Germinal center (tissue), 1 donor: ENCODE measurements around the gene PDCD11.
"Not testable (repeated sequence)": the region's sequence is repeated elsewhere in the genome, so short reads cannot be mapped to it uniquely, and the experiment has no call there.

Source experiments
- DNase-seq: peaks from one replicate; pipeline ENCODE4 v3.0.0; 2012; ENCODE audit warnings: mixed read lengths, low spot score

PDCD11 gene

DNA sequence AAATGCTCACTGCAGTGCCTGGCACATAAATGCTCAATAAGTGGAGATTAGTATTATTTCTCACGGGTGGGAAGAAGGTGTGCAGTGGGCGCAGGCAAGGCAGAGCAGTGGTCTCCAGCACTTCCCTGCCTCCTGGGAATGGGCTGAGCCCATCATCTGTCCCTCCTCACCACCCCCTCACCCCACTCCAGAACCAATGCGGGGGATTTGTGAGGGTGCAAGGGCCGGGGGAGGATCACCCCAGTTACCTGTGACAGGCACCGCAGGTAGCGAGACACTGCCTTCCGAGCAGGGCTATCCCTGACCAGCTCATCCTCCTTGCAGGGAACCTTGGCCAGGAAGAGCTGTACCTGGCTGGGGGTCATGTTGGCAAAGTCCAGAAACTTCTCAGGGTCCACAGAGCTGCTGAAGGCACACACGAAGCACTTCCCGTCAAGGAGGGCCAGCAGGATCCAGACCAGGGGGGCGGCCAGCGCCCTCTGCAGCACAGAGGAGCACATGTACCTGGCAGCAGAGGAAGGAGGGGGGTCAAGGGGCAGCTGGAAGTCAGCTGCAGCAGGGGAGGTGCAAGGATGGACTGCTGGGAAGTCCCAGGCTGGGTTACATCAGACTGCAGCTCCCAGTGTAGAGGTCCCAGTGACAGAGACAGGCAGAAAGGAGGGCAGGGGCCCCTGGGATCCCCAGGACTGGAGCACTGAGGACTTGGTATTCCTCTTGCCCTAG, 79.8 kb downstream of the PDCD11 start:
- DNase-seq, result no peak

DNA sequence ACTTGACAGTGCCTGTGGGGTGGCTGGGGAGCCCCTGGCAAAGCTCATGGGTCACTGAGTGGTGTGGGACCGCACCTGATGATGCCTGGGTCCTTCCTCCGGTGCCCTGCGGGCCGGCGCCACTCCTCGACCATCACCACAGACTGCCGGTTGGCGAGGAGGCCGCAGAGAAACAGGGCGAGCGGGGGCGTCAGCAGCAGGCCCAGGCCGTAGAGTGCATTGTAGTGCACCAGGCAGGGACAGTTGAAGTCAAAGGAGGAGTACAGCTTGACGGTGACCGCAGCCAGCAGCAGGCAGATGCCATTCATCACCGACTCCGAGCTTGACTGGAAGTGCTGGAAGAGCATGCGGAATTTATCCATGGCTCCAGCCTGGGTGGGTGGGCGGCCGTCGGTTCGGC, 82.2 kb downstream of the PDCD11 start:
- no peak for DNase-seq

DNA sequence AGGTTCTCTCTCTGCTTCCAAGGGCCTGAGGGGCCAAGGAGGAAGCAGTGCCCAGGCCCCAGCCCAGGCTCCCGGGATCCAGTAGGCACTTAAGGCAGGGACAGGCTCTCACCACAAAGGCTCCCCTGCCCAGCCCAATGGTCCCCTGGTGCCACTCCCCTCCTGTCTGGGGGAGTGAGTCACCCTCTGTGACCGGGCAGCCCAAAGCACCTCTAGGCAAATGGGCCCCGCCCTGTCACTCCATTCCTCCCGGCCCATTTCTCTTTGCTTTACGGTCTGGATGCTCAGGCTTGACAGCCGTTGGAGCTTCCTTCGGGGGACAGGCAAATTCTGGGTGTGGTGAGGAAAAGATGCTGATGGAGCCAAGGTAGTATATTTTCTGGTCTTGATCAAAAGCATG, 82.7 kb downstream of the PDCD11 start, which contains the start of gene CALHM3:
Gene CALHM3 (minus strand): TSS at position 106 of the 400 bp plus-strand sequence. CDS start 208 bp downstream, outside the sequence.
- no peak for DNase-seq

DNA sequence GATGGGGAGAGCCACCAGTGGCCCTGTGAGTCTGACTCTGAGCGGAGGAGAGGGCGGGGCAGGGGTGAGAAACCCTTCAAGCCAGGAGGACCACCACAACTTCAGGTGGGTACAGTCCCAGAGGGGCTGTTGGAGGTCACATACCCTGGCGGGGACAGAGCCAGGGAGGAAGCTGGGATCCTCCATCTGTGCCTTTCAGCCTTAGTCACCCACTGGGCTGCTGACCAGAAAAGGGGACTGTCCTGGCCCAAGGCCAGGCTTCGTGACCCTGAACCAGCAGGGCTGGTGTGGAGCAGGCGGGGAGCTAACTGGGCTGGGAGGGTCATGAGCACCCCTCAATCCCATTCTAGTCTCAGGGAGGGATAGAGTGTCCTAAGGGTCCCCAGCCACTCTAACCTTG, 84.1 kb downstream of the PDCD11 start:
- no peak for DNase-seq

DNA sequence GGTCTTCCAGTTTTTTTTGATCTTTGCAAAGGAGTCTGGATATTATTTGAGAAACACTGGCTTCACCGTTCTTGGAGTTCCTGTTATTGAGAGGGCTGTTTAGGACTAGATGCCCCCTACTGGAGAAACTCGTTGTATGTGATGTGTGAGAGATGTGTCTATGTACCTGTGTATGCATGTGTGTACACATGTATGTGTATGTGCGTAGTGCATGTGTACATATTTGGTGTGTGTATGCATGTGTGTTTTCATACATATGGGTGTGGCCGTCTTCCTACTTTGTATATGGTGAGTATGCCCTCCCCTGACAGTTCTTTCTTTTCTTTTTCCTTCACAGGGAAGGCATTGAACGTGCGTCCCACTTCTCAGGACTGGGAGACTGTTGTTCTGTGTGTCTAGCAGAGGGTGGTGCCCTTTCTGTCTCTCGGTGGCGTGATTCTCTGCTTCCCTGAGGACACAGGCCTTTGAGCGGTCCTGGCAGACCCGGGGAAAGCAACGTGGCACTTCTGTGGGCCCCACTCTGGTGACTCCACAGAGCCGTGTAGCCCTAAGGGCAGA, 85.6 kb downstream of the PDCD11 start:
- DNase-seq, result peak; percentile 69

DNA sequence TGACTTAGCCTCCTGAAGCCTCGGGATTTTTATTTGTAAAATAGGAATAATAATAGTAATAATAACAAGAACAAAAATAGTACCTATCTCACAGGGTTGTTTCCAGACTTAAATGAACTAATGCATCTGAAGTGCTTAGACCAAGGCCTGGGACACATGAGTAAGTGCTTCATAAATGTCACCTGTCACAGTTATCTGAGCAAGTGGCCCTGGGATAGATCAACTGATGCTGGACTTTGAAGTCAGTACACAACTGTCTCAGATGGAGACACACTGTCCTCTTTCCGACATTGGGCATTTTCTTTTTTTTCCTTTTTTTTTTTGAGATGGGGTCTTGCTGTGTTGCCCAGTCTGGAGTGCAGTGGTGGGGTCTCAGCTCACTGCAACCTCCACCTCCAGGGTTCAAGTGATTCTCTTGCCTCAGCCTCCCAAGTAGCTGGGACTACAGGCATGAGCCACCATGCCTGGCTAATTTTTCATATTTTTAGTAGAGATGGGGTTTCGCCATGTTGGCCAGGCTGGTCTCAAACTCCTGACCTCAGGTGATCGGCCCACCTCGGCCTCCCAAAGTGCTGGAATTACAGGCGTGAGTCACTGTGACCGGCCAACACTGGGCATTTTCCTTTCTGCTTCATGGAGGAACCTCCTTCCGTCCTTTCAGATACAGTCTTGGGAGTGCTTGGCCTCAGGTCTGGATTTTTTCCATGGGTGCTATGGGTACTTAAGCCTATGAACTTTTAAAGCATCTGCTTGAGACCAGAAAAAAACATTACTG, 90.4 kb downstream of the PDCD11 start:
- DNase-seq, result not testable (repeated sequence)

DNA sequence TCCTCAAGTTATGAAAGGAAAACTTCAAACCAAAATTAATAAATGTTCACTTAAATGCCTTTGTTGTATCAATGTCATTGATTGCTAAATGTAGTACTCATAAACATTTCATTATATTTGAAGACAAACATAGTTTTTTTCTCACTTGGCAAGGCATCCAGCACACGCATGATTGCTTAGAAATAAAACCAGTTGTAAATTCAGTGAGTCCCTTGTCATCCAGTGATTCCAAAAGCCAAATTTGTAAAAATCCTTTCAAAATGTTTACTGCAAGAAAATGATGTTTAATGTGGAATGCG, 90.9 kb downstream of the PDCD11 start:
- no peak for DNase-seq

DNA sequence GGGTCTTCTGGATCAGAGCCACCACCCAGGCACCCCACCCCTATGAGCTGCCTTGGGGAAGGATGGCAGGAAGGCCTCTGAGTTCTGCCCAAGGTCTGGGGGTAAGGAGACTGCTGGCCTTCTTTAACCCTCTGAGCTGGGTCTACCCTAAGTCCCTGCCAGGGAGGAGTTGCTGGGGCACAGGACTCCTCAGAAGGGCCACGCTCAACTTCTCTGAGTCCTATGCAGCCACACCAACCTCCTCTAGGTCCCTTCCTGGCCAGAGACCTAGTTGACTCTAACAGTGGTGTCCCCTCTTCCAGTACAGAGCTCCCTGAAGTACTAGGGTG, 94.5 kb downstream of the PDCD11 start:
- DNase-seq, result no peak

DNA sequence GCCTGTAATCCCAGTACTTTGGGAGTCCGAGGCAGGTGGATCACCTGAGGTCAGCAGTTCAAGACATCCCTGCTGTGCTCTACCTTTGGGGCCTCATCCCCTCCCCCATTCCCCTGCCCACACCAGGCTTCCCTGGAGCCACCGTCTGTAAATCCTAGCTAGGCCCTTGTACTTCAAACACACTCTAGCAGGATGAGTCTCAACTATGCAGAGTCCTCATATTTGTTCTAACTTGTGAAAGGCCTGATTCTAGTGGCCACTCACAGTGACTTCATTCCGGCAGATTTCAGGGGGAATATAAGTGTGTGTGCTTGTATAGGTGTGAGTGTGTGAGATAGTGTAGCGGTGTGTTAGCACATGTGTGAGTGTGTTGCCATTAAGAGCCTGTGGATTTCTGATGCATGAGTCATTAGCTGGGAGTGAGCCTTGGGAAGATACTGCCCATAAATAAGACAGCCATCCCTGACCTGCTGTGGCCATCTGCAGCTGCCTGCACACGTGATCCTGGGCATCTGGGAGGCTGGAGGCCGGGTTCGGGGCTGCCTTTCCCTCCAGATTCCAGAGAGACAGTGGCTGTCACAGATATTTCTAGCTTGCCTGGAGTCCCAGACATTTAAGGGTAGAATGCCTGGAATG, 95.4 kb downstream of the PDCD11 start:
- DNase-seq, result no peak

DNA sequence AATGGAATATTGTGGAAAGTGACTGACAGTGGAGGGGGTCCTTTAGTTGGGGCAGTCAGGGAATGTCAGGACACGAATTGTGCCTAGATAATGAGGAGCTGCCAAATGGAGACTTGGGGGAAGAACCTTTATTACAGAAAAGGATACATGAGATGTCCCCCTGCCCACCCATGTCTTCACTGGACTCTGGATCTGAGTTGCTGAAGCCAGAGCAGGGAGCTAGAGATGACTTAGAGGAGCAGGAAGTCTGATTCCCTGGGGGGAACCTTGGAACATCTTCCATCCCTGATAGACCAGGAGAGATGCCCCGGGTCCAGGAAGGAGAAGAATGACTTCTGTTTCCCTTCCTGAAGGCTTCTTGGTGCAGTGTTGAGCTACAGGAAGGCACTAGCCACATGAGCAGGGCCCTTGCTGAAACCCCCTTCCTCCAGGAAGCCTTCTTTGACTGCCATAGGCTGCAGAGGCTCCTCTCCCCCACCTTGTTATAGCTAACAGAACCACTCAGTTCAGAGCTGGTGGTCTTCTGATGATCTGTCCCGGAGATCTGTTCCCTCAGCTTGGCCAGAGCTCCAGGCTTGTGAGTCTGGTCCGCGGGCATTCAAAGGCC, 96.3 kb downstream of the PDCD11 start:
- no peak for DNase-seq

DNA sequence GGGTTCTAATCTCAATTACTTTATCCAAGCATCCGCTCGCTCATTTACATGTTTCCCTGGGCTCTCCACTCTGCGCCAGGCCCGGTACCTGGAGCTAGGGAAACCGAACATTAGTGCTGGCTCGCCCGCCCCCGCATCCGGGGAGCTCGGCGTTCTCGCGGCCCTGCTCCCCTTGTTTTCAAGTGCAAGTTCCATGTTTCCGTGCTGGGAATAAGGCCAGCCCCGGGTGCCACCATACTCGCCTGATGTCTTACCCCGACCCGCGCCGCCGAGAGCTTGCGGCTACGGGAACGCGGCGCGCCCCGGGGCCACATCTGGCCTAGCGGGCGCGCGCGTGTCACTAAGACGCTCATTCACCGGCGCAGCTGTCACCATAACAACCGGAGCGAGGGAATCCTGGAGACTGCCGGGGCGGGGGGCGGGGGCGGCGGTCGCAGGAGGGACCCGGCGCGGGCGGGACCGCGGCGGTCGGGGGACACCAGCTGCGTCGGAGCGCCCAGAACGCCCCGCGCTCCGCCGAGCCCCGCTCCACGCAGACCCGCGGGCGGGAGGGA, 97.0 kb downstream of the PDCD11 start, which contains the start of gene NEURL1:
Gene NEURL1 (plus strand): TSS at position 344 of the 554 bp plus-strand sequence. CDS start 683 bp downstream, outside the sequence.
- peak; percentile 45 for DNase-seq

DNA sequence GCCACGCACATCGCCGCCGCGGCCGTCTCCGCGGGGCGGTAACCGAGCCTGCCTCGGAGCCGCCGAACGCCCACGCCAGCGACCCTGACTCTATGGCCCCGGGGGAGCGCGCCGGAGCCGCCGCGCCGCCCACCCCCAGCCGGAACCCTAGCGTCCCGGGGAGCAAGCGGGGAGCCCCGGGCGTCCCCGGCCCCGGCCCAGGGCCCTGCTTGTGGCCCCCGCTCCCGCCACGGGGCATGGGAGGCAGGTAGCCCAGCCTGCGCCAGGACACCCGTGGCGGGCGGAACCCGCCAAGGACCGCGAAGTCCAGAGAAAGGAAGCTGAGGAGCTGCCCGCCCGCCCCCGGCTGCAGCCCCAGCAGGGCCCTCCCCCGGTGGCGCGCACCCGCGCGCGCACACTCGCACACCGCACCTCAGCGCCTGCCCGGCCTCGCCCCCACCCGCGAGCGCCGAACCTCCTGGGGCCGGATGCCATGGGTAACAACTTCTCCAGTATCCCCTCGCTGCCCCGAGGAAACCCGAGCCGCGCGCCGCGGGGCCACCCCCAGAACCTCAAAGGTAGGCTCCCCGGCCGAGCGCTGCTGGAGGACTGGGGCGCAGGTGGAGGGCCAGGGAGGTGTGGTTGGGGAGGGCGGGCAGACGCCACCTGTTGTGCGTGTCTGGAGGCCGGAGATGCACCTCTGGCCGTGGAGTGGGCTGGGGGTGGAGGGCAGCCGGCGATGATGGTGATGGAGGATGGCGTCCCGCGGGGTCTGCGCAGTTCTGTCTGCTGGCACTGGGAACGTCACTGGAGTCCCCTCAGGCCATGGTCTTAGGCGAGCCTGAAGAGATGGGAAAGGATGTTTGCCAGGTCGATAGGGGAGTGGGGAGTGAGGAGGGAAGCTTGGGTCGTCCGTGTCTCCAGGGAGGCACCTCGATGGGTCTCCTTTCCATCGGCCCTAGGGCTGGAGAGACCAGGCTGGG, 97.8 kb downstream of the PDCD11 start:
- DNase-seq, result peak; percentile 42

DNA sequence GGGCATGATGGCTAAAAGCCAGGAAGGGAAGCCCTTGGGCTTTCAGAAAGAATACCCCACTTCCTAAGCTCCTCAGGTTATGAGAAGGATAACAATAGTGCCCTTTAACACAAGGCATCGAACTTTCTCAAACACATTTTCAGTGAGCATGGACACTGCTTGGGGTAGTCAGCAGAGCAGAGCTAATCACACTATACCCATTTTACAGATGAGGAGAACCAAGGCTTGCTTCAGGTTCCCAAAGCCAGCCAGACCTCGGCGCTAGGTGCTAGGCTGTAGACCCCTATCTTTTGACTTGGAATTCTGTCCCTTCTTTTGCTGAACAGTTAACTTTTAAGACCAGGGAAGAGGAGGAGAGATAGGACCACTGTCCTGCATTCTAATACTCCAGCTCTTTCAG, 98.9 kb downstream of the PDCD11 start:
- DNase-seq, result no peak
